NCI-H2171 treated with DMSO at 0.1 percent for 48 hours (cell line): ENCODE measurements around the gene AP5S1.

ENCODE experiments used
- DNase-seq: peaks from one replicate; lab custom pipeline; 2025; lab: John Stamatoyannopoulos, UW

The AP5S1 gene

GRCh38 chr20:3876676-3877075 is 56.3 kb downstream of the AP5S1 start:
- no peak for DNase-seq
